ENCODE data around the gene ALDH1B1. TPM values are rescaled to one million over a fixed set of nuclear protein-coding genes. Genes with fewer than 3 reads are reported as not detected.

The ALDH1B1 gene
- total and polyA plus RNA-seq, 2 of the 13 experiments (the other 11 are each of a cell fraction or from before 2014, with no cell fraction given) = 45.1 to 125 TPM

GRCh38 chr9:38384990-38385848 lies 7.3 kb upstream of the ALDH1B1 start (continued):
- no peak for TF ChIP-seq ZNF484 (CRISPR knock-in tag; IDR thresholded peaks at IDR 0.05; ENCODE audit: borderline replicate concordance, low read depth)
- no peak for TF ChIP-seq ZNF275 (CRISPR knock-in tag; IDR thresholded peaks at IDR 0.05; ENCODE audit: borderline replicate concordance)
- TF ChIP-seq ZMAT3 (CRISPR knock-in tag; conservative IDR thresholded peaks at IDR 0.05) = no peak
- TF ChIP-seq LRRFIP1 (CRISPR knock-in tag; conservative IDR thresholded peaks at IDR 0.05) = no peak
- 0 out of 2 replicates have a peak, but pooled peaks have one; percentile 27 for TF ChIP-seq ZC3H13 (CRISPR knock-in tag; IDR thresholded peaks at IDR 0.05)
- TF ChIP-seq SOX13 (IDR thresholded peaks at IDR 0.05) = no peak
- no peak for TF ChIP-seq SOX13 (CRISPR knock-in tag; conservative IDR thresholded peaks at IDR 0.05 in 1 of 2, IDR thresholded peaks at IDR 0.05 in 1 of 2)
- TF ChIP-seq KDM2A (CRISPR knock-in tag; IDR thresholded peaks at IDR 0.05; ENCODE audit: borderline replicate concordance, low read depth) = no peak
- TF ChIP-seq ZNF350 (CRISPR knock-in tag; IDR thresholded peaks at IDR 0.05; ENCODE audit: borderline replicate concordance, low read depth) = 0 out of 2 replicates have a peak, but pooled peaks have one; percentile 9
- TF ChIP-seq TARDBP (CRISPR knock-in tag; IDR thresholded peaks at IDR 0.05) = no peak
- TF ChIP-seq ZNF709 (CRISPR knock-in tag; IDR thresholded peaks at IDR 0.05) = no peak
- TF ChIP-seq HOXA3 (CRISPR knock-in tag; IDR thresholded peaks at IDR 0.05) = no peak; the same call in 1 of the 2 replicates
- no peak for TF ChIP-seq CBX2 (IDR thresholded peaks at IDR 0.05; ENCODE audit: low read depth, low read length)
- no peak for TF ChIP-seq CBX2 (CRISPR knock-in tag; IDR thresholded peaks at IDR 0.05; ENCODE audit: low read depth)
- no peak for TF ChIP-seq NFE2L2 (IDR thresholded peaks at IDR 0.05; ENCODE audit: low read length)
- TF ChIP-seq, protein P1, sequence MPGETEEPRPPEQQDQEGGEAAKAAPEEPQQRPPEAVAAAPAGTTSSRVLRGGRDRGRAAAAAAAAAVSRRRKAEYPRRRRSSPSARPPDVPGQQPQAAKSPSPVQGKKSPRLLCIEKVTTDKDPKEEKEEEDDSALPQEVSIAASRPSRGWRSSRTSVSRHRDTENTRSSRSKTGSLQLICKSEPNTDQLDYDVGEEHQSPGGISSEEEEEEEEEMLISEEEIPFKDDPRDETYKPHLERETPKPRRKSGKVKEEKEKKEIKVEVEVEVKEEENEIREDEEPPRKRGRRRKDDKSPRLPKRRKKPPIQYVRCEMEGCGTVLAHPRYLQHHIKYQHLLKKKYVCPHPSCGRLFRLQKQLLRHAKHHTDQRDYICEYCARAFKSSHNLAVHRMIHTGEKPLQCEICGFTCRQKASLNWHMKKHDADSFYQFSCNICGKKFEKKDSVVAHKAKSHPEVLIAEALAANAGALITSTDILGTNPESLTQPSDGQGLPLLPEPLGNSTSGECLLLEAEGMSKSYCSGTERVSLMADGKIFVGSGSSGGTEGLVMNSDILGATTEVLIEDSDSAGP (CRISPR knock-in tag; IDR thresholded peaks at IDR 0.05; ENCODE audit: borderline replicate concordance) = no peak
- TF ChIP-seq, protein P2, sequence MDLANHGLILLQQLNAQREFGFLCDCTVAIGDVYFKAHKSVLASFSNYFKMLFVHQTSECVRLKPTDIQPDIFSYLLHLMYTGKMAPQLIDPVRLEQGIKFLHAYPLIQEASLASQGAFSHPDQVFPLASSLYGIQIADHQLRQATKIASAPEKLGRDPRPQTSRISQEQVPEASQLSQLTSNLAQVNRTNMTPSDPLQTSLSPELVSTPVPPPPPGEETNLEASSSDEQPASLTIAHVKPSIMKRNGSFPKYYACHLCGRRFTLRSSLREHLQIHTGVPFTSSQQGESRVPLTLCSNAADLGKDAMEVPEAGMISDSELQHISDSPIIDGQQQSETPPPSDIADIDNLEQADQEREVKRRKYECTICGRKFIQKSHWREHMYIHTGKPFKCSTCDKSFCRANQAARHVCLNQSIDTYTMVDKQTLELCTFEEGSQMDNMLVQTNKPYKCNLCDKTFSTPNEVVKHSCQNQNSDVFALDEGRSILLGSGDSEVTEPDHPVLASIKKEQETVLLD (CRISPR knock-in tag; IDR thresholded peaks at IDR 0.05; ENCODE audit: low read depth) = 0 out of 2 replicates have a peak, but pooled peaks have one; percentile 34

Data from HepG2 (cell line).